ENCODE data around the gene ZFP3.
"Not testable (repeated sequence)": the region's sequence is repeated elsewhere in the genome, so short reads cannot be mapped to it uniquely, and the experiment has no call there.

The ZFP3 gene

DNA sequence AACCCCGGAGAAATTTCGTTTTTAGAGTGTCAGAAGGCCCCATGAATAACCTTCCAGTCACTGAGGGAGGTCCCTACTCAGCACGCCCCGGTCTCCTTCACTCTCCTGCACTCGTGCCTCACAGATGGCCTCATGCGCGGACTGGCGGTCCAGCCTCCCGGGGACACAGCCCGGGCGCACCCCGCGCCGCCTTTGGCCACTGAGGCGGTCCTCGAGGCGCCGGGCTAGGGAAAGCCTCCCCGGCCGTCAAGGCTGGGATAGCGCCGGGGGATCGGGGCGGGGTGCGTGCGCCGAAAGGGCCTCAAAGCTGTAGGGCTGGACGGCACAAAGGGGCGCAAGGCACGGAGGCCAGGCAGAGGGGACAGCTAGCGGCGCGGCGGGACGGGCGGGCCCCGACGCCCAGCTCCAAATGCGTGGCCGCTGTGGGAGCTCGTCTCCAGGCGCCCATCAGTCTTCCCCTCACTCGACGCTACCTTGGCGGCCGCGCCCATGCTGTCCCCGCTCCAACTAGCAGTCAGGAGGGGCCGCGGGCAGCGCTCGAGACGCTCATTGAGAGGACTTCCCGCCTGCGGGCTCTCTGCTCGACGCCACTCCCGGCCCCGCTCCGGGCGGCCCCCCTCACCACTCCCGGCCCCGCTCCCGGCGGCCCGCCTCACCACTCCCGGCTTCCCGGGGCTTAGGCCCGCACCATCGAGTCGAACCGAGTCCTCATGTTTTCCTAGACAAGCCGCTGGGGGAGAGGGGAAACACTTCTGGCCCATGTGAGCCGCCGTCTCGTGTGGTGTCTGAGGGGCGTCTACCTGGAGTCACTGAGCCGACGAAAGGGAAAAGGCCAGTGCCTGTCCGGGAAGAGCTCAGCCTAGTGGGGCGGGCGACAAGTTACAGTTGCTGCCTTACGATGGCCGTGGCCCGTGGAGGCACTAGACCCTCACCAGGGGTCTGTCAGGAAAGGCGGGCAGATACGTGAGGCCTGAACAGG is 37.7 kb downstream of the ZFP3 start, which contains the start of gene USP6:
Gene USP6, plus strand, starts transcription at position 360 of the 979 bp plus-strand sequence. CDS start 14,336 bp downstream, outside the sequence.
- TF ChIP-seq, protein P1, sequence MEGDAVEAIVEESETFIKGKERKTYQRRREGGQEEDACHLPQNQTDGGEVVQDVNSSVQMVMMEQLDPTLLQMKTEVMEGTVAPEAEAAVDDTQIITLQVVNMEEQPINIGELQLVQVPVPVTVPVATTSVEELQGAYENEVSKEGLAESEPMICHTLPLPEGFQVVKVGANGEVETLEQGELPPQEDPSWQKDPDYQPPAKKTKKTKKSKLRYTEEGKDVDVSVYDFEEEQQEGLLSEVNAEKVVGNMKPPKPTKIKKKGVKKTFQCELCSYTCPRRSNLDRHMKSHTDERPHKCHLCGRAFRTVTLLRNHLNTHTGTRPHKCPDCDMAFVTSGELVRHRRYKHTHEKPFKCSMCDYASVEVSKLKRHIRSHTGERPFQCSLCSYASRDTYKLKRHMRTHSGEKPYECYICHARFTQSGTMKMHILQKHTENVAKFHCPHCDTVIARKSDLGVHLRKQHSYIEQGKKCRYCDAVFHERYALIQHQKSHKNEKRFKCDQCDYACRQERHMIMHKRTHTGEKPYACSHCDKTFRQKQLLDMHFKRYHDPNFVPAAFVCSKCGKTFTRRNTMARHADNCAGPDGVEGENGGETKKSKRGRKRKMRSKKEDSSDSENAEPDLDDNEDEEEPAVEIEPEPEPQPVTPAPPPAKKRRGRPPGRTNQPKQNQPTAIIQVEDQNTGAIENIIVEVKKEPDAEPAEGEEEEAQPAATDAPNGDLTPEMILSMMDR (IDR thresholded peaks at IDR 0.05; ENCODE audit: unreplicated experiment in 3 of 3): no peak
- Mint-ChIP-seq H3K9me3 (no peaks in the 10 kb centered on the region), H3K27ac (no peak within 1 kb of the TSS), H3K4me3 (no peak within 1 kb of the TSS), H3K27me3 (ENCODE audit: low read depth) (peaks cover 10% of the 10 kb centered on the region), H3K36me3 (ENCODE audit: low read depth) (peaks cover 2% of the 10 kb centered on the region), H3K4me1 (peaks cover 18% of the 10 kb centered on the region)

DNA sequence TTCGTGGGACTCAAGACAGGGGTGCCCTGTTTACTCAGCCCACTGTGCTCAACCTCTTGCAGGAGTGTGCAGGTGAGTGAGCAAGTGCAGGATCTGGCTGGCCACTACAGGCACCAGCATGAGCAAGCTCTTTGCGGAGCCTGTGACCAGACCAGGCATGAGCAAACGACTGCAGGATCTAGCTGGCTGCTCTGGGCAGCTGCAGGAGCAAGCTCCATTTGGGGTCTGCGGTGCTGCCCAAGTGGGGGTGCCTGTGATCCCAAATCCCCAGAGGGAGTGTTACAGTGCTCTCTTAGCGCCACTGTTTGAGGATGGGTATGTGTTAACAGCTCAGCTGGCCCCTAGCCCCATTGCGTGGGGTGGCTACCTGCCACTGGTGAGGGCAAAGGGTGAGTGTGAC is 40.0 kb downstream of the ZFP3 start:
- Mint-ChIP-seq H3K36me3 (ENCODE audit: low read depth) (no peaks in the 10 kb centered on the region), H3K9me3 (no peaks in the 10 kb centered on the region), H3K27me3 (ENCODE audit: low read depth) (peaks cover 17% of the 10 kb centered on the region), H3K27ac (no peak overlapping the region), H3K4me3 (peak overlapping the region in 1 of 3 experiments; percentile 49), H3K4me1 (peaks cover 21% of the 10 kb centered on the region)
- TF ChIP-seq, protein P1 (IDR thresholded peaks at IDR 0.05; ENCODE audit: unreplicated experiment in 3 of 3): no peak

DNA sequence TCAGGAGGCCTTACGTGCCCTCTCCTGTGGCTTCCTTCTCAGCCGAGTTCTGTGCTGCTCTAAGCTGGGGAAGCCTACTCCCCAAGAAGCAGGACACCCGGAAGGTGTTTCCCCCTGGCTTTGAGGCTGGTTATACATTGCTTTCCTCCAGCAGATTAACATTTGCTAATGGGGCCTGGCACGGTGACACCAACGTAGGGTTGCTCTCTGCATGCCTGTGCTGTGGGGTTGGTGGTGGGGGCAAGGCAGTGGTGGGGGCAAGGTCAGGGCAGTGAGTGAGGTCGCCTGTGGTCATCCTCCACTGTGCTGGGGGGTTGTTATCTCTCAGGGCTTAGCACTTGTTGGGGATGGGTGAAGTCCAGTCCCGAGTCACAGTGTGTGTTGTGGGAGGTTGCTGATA is 41.8 kb downstream of the ZFP3 start:
- Mint-ChIP-seq H3K27me3 (ENCODE audit: low read depth) (peaks cover 17% of the 10 kb centered on the region), H3K4me1 (peaks cover 36% of the 10 kb centered on the region), H3K4me3 (peak overlapping the region in 2 of 3 experiments; percentile 85 to 89), H3K9me3 (no peaks in the 10 kb centered on the region), H3K27ac (peak overlapping the region in 2 of 3 experiments; percentile 75 to 91), H3K36me3 (ENCODE audit: low read depth) (no peaks in the 10 kb centered on the region)
- TF ChIP-seq, protein P1 (IDR thresholded peaks at IDR 0.05; ENCODE audit: unreplicated experiment in 3 of 3): no peak

DNA sequence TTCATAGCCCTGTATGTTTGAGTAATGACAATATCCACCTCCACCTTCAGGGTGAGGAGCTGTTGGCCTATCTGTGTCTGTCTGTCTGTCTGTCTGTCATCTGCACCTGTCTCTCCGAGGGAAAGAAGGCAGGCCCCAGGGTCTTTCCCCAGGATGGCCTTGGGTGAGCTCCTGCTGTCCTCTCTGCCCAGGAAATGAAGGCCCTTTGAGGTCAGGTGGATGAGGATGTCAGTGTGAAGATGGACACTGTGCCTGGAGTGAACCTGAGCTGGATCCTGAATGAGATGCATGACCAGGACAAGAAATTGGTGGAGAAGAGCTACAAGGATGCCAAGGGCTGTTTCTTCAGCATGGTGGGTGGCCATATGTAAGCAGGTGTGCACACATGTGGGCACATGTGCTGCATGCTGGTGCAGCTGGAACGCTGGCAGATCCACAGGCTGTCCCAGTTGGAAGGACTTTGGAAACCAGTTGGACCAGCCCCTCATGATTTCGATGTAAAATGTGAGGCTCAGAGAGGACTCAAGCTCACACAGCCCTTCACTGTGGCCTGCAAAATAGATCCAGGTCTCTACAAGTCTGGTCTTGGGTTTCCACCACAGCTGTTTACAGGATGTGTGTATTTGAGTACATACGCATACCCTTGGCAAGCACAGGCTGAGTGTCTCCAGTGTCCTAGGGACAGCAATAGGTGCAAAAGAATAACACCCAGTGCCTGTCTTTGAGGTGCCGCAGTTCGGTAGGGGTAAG is 42.3 kb downstream of the ZFP3 start:
- Mint-ChIP-seq H3K4me3 (peak overlapping the region; percentile 85 to 89 (median 85)), H3K4me1 (peaks cover 36% of the 10 kb centered on the region), H3K27me3 (ENCODE audit: low read depth) (peaks cover 19% of the 10 kb centered on the region), H3K27ac (peak overlapping the region; percentile 31 to 91 (median 75))
- not testable (repeated sequence) for H3K9me3 Mint-ChIP-seq; H3K36me3 Mint-ChIP-seq (ENCODE audit: low read depth)

DNA sequence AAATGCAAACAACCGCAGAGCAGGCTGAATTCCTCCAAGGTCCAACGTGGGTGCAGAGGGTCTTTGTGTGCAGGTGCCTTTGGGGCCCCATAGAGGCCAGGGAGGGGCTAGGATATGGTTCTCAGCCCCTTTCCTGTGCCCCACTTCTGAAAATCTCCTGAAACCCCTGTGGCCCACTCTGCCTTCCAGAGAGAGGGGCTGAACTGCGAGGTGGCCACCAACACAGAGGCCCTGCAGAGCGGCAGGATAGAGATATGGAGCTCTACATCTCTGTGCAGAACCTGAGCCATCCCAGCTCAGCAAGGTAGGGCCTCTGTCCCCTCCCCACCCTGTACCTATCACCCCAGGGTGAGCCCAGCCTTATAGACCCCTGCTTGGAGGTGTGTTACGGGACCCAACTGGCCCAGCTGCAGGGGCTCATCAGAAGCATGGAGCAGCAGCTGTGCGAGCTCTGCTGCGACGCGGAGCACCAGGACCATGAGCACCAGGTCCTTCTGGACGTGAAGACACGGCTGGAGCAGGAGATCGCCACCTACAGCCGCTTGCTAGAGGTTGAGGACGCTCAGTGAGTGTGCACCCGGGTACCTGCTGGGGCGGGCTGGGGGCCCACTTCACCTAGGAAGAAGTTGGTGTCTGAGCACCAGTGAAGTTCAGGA is 43.0 kb downstream of the ZFP3 start:
- Mint-ChIP-seq H3K36me3 (ENCODE audit: low read depth) (no peaks in the 10 kb centered on the region), H3K9me3 (no peaks in the 10 kb centered on the region), H3K4me1 (peaks cover 36% of the 10 kb centered on the region), H3K27ac (peak overlapping the region; percentile 75 to 91 (median 76)), H3K4me3 (peak overlapping the region; percentile 85 to 89 (median 85)), H3K27me3 (ENCODE audit: low read depth) (peaks cover 24% of the 10 kb centered on the region)
- TF ChIP-seq, protein P1 (IDR thresholded peaks at IDR 0.05; ENCODE audit: unreplicated experiment in 3 of 3): no peak

DNA sequence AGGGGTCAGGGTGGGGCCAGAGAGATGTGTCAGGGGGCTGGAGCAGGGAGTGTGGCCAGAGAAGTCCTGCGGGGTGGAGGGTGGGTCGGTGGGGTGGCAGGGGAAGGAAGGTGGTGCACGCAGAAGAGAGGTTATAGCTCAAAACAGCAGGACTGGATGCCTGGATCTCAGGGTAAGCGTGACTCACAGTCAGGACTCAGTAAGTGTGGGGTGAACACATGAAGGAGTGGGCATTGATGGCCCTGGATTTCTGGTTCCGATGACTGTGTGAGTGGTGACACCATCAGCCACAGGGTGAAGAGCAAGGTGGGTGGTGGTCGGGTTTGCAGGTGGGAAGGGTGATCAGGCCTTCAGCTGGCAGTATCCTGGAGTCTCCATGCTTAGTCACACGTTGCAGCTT is 43.8 kb downstream of the ZFP3 start:
- not testable (repeated sequence) for H3K9me3 Mint-ChIP-seq; H3K36me3 Mint-ChIP-seq (ENCODE audit: low read depth)
- Mint-ChIP-seq H3K4me1 (peaks cover 36% of the 10 kb centered on the region), H3K27me3 (ENCODE audit: low read depth) (peaks cover 24% of the 10 kb centered on the region), H3K27ac (peak overlapping the region; percentile 75 to 83 (median 76)), H3K4me3 (peak overlapping the region; percentile 85 to 89 (median 85))

Measured in nephron (organoid).